ENCODE data around the gene ANKRD27.

- TF ChIP-seq CTCF (IDR thresholded peaks at IDR 0.05): no peak
- TF ChIP-seq POLR2A (IDR thresholded peaks at IDR 0.05): no peak
Measured at GRCh38 chr19:32719611-32720059, 44.7 kb upstream of the ANKRD27 start, which contains the start of gene TDRD12.

Measured in Peyer's patch (tissue), 4 donors.